Stimulated activated CD4-positive, alpha-beta T cell treated with anti-CD3 and anti-CD28 coated beads, Interleukin-15, amount 100 ng/mL, for 24 hours (primary cell): ENCODE data around the gene TTC7B.
"Not testable (repeated sequence)": the region's sequence is repeated elsewhere in the genome, so short reads cannot be mapped to it uniquely, and the experiment has no call there.

ENCODE experiments used
- DNase-seq: peaks from one replicate; pipeline ENCODE4 v3.0.0-alpha.2; 2020

The TTC7B gene

GRCh38 chr14:90829677-90830076 is 13.4 kb upstream of the TTC7B start:
- DNase-seq: no peak

GRCh38 chr14:90828642-90829487 is 12.6 kb upstream of the TTC7B start:
- DNase-seq: peak; percentile 15

- DNase-seq: peak; percentile 94
These were observed 11.8 kb upstream of the TTC7B start for GRCh38 chr14:90827919-90828610.

GRCh38 chr14:90823542-90823941 is 7.3 kb upstream of the TTC7B start:
- DNase-seq: not testable (repeated sequence)

GRCh38 chr14:90820958-90821357 is 4.7 kb upstream of the TTC7B start:
- peak; percentile 86 for DNase-seq

DNA sequence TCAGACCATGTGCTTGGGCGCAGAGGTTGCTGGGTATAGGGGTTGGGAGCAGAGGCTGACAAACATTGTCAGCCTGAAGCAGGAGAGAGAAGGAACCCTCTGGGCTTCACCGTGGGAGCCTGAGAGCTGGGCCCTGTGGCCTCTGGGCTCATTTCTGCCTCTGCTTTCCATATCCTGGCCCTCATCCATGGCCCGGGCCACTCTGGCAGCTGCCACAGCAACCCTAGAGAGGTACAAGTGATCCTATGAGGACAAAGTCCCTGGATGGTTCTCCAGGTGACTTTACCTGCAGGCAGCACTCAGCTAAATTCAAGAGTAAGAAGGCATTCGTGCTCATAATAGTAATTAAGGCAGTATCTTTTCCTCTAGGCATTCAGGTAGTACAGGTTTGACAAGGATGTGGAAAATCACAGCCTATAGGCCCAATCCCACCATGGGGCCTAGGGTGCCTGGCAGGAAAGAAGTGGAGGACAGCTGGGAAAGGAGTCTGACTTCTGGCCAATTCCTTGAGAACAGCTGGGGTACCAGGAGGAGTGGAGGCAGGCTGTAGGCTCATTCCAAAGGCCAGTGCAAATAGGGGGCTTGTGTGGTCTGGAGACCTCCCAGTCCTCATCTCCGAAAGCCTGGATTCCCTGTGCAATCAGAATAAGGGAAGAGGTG is 3.6 kb upstream of the TTC7B start:
- no peak for DNase-seq

DNA sequence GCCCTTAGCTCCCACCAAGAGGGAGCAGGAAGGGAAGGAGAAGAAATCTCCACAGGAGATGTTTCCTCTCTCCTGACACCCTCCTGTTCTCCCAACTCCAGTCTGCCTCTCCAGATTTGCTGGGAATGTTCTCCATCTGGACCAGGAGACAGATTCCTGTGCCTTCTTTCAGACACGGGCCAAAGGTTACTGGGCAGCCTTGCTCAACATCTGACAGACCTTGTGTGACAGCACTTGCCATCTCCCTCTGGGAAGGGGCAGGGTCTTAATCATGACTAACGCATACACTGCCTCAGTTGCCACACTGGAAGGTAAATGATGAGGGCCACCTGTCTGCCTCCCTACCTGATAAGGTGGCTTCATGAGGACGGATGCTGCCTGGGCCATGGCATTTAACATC is 2.5 kb upstream of the TTC7B start:
- no peak for DNase-seq

- DNase-seq: no peak
These were observed 629 bp upstream of the TTC7B start for GRCh38 chr14:90816681-90817436.

DNA sequence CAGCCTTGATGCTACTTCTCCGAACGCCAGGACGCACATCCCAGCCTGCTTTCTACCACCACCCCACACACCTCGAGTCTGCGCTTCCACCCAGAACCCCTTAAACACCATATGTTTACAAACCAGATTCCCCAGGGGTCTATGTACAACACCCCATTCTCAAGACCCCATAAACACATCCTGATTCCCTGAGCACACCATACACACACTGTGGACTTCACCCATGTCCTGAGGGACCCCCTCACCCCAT is 733 bp downstream of the TTC7B start:
- DNase-seq: no peak

DNA sequence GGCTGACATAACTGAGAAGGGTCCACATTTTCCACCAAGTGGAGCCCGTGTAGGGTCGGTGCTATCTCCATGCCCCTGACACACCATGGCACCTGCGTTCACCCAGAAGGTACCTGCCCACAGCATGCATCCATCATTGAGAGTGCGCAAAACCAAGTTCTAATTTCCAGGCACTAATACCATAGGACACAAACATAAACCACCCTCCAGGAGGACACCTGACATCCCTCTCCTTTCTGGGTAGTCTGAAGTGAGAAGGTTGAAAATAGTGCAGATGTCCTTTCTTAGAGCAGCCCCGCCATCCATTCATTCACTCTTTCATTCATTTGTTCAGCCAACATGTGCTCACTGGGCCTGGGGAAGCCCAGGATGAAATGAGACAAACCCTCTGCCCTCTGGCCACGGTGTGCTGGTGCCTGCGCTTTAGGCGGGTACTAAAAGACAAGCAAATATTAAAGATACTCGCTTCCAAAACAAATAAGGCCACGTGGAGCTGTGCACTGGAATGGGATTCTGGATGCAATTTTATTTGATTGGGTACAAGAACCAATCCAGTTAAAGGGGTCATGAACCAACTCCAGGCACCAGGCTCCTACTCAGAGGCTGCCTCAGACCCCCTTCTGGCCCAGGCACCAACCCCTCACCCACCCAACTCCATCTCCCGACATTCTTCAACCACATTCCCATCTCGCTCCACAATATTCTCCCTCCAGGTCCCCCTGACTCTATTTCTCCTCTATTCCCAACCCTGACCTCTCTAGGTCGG is 1.2 kb downstream of the TTC7B start:
- DNase-seq: no peak

GRCh38 chr14:90813442-90813841 is 2.8 kb downstream of the TTC7B start:
- no peak for DNase-seq

- no peak for DNase-seq
These were observed 4.1 kb downstream of the TTC7B start for GRCh38 chr14:90812109-90812508.

GRCh38 chr14:90811641-90812040 is 4.6 kb downstream of the TTC7B start:
- no peak for DNase-seq

GRCh38 chr14:90810806-90811205 is 5.4 kb downstream of the TTC7B start:
- DNase-seq: no peak

DNA sequence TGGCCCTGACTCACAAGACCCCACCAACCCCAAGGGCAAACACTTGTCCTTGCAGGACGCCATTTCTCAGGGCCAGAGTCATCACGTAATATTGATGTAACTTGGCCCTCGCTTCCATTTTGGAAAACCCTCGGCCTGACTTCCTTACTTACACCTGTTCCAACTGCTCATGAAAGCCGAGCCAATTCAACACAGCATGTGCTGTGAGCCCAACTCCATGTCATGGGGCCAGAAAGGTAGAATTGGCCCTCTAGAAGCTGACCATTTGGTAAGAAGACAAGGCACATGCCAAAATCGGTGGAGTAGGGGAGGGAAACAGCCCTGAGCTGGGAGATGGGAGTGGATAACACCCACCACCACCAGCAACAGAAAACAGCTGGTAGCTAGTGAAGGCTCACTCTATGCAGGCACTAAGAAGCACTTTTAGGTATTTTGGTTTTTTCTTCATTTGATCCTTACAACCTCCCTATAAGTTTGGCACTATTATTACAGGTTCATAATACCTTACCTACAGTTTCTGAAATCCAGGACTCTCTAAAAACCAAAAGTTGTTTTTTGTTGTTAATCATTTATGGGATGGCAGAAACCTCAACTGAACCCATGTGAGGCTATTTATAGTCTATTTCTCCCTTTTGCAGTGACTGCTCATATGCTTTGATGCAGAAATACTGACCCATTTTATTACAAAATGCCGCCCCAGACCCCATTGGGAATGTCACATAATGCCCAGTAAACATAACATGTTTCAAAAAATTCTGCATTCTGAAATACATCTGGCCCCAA is 6.5 kb downstream of the TTC7B start:
- DNase-seq: no peak

DNA sequence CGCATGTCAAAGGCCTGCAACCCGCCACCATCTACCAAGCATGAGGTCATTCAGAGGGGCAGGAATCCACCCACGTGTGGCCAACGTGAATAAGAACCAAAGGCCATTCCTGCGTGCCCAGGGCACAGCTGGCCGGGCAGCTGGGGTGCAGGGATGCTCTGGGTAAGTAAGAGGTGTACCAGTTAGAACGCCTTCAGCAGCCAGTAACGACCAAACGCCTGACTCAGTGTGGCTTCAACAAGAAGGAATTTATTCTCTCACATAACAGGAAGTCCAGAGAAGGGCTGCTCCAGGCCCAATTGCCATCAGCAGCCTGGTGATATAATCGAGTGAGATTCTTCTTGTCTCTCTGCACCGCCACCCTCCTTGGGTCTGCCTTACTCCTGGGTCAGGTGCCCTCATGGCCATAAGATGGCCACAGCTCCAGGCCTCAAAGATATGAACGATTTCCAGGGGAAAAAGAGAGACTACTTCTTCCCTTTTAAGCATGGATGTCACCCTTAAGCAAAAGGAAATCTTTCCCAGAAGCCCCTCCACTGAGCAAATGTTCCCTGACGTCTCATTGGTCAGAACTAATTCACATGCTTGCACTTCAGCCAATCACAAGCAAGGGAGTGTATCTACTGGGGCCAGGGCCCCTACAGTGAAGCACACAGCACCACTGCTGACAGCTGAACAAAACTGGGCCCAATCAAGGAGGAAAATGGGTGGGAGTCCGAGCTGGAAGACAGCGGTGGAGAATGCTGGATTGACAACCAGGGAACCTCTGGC is 7.3 kb downstream of the TTC7B start:
- no peak for DNase-seq

- no peak for DNase-seq
These were observed 9.2 kb downstream of the TTC7B start for GRCh38 chr14:90807060-90807459.

DNA sequence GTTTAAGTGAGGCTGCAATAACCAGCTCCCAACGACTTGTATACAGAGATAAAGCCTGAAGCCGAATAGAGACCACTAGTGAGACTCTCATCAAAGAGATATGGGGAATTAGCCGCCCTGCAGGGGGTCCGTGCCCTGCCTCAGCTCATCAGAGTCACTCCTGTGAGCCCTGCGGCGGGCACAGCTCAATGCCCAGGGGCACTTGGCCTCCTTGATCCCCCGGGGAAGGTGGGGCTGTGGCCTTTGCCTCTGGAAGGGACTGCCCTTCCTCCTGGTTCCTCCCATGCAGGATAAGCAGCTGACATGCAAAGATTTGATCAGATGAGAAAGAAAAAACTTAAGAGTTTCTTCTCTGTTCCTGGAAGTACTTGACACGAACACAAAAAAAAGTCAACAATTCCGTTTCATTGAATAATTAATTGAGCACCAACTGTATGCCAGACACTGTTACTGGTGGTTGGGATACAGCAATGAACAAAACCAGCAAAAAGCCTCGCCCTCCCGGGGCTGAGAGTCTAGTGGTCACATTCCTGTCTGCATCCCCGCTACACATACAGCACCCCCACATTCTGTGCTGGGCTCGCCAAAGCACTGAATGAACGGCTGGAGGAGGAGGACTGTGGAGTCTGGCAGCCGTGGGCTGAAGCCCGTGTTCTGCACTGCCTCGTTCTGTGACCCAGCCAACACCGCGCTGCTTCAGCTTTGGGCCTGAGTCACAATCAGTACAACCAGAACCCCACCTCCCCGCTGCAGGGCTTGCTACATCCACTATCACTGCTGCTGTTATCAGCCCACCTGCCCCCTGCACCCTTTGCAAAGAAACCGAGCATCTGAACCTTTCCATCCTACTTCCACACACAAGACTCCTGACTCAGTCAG is 10.3 kb downstream of the TTC7B start:
- DNase-seq: no peak

GRCh38 chr14:90805084-90805391 is 11.2 kb downstream of the TTC7B start:
- DNase-seq: no peak
